ENCODE results near the gene NR1H4. TPM values are rescaled to one million over a fixed set of nuclear protein-coding genes. Genes with fewer than 3 reads are reported as not detected.
A peak's percentile ranks its signal among the peaks of the same experiment; 100 is the strongest.

The NR1H4 gene
- total and polyA plus RNA-seq, 8 donors = 0.20 to 0.72 (median 0.44) TPM; not detected in 2

DNA sequence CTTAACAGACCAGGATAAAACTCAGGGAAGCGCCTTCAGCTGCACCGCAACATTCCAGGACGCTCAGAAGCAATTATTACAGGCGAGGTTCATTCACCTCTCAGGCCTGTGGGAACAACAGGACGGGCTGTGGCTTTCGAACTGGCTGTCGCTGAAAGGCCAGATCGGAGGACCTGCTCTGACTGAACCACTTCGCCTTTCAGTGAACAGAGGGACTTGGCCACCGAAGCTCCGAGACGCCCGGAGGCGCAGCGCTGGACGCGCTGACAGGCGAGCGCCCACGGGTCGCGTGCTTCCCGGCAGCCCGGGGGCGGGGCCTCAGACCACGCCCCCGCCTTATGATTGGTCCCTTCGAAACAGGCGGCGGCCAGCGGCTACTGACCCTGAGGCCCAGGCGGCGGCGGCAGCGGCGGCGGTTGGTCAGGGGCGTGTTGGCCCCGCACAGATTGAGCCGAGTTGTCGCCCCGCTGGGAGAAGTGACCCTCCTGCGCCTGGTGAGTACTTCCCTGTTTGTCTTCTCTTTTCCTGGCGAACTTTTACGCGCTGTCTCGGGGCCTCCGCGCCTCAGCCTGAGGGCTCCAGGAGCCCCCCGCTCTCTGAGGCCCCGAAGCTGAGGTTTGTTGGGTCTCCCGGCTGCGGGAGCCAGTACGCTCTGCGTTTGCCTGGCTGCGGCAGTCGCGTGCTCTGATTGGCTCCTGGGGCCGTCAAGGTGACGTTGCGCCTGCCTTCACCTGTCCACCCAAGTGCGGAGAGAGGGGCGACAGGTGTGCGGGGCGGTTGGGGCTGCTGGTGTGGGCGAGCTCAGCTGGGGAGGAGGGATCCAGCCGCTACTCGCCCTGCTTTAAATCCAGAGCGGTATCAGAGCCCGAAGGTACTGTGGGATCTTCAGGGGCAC lies 99.9 kb downstream of the NR1H4 start, which contains the start of gene GAS2L3:
GAS2L3 (plus strand) TSS at position 393 of the 895 bp plus-strand sequence. CDS start 21,221 bp downstream, outside the sequence.
- no peaks in the 10 kb centered on the region for H3K9me3 ChIP-seq
- peaks cover 0 to 15% of the 10 kb centered on the region in 2 donors for H3K4me1 ChIP-seq
- intact Hi-C loops (cut with DNase I) = no loop called here
- peak within 1 kb of the TSS; percentile 61 to 79 for H3K4me3 ChIP-seq
- H3K36me3 ChIP-seq = no peaks in the 10 kb centered on the region
- H3K27me3 ChIP-seq = no peaks in the 10 kb centered on the region
- ATAC-seq (peak; percentile 99), DNase-seq (peak; percentile 86 to 97 (median 94))
- H3K27ac ChIP-seq = peak within 1 kb of the TSS; percentile 71 to 81
- TF ChIP-seq, protein P1, sequence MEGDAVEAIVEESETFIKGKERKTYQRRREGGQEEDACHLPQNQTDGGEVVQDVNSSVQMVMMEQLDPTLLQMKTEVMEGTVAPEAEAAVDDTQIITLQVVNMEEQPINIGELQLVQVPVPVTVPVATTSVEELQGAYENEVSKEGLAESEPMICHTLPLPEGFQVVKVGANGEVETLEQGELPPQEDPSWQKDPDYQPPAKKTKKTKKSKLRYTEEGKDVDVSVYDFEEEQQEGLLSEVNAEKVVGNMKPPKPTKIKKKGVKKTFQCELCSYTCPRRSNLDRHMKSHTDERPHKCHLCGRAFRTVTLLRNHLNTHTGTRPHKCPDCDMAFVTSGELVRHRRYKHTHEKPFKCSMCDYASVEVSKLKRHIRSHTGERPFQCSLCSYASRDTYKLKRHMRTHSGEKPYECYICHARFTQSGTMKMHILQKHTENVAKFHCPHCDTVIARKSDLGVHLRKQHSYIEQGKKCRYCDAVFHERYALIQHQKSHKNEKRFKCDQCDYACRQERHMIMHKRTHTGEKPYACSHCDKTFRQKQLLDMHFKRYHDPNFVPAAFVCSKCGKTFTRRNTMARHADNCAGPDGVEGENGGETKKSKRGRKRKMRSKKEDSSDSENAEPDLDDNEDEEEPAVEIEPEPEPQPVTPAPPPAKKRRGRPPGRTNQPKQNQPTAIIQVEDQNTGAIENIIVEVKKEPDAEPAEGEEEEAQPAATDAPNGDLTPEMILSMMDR (IDR thresholded peaks at IDR 0.05) = no peak

DNA sequence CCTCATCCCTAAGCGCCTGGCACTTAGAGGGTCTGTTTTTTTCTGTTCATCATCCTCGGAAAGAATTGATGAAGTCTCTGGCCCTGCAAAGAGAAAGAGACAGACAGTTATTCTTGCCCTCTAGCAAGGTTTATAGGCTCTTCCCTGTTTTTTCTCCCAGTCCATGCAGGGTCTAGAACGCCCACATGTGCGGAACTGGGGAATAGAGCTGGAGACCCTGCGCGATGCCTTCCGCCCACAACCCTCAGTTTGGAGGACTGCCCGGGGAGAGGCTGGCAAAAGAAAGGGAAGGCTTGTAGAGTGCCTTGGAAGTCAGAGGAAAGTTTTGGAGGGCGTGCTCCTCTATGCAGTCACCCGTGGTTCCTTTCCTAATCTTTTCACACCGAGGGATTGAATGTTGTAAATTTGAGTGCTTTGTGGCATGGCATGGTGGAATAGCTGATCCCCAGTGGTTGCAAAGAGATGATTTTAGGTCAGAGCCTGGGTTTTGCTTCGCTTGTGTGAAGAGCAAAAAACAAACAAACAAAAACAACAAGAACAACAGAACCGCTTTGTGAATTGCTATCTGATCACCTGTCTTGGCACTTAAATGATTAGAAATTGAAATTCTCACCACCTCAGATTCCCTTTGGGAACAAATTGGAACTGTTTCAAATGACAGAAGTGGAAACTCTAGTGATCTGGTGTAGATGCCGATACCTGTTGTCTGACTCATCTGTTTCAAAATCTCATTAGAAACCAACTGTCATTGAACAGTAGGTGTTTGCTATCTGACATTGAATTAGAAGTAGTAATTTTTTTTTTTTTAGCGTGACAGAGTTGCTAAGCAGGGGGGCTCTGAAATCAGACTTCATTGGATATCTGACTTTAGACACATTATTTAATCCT lies 100.8 kb downstream of the NR1H4 start:
- peak overlapping the region; percentile 71 to 81 for H3K27ac ChIP-seq

DNA sequence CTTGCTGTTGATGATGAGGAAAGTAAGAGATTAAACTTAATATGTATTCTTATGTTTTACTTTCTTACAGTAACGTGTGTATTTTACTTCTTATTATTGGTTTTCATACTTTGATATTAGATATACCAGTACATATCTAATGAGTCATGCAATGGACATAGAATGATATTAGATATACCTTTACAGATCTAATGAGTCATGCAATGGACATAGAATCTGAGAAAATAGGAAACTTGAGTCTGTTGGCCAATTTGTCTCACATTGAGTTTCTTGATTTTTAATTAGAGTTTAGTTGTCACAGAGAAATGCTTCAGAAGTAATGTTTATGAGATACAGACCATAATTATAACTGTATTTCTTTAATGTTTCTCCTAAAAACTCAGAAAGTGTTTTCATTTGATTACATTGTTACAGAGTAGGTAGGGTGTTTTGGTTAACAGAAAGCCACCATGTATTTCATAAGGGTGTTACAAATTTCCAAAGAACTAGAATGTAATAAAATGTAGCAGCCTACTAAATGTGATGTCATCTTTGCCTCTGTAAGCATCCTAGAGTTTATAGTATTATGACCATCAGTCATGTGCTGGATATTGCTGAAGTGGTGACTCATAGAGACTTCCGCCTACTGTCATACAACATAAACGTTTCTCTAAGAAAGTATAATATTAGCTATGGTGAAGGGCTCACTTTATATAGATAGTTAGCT lies 102.8 kb downstream of the NR1H4 start:
- no peak overlapping the region for H3K27ac ChIP-seq
- TF ChIP-seq, protein P1 (IDR thresholded peaks at IDR 0.05) = no peak
- ATAC-seq = no peak
- no peak overlapping the region for H3K4me3 ChIP-seq
- peaks cover 0 to 20% of the 10 kb centered on the region in 2 donors for H3K4me1 ChIP-seq
- H3K36me3 ChIP-seq = no peaks in the 10 kb centered on the region
- no peaks in the 10 kb centered on the region for H3K9me3 ChIP-seq
- no peak for DNase-seq
- H3K27me3 ChIP-seq = no peaks in the 10 kb centered on the region
- intact Hi-C loops (cut with DNase I) = no loop called here

More for the DNA sequence above, 100.8 kb downstream of the NR1H4 start:
- no peaks in the 10 kb centered on the region for H3K27me3 ChIP-seq
- DNase-seq (peak in 2 of 4 donors; percentile 37 to 54), ATAC-seq (peak; percentile 8)
- intact Hi-C loops (cut with DNase I) = no loop called here
- TF ChIP-seq, protein P1 (IDR thresholded peaks at IDR 0.05) = no peak
- H3K4me3 ChIP-seq = peak overlapping the region; percentile 61 to 79
- H3K4me1 ChIP-seq = peaks cover 0 to 17% of the 10 kb centered on the region in 2 donors
- no peaks in the 10 kb centered on the region for H3K9me3 ChIP-seq
- no peaks in the 10 kb centered on the region for H3K36me3 ChIP-seq

DNA sequence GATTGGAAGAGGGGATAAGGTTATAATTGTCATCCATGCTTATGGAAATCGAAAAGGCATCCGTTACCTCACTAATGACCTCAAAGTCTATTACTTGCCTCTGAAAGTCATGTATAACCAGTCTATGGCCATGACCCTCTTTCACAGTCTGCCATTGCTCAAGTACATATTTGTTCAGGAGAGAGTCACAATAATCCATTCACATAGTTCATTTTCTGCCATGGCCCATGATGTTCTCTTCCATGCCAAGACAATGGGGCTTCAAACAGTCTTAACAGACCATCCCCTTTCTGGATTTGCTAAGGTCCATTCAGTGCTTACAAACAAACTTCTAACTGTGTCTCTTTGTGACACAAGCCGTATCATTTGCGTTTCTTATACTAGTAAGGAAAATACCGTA lies 105.3 kb downstream of the NR1H4 start:
- ATAC-seq = no peak
- peaks cover 0 to 12% of the 10 kb centered on the region in 2 donors for H3K9me3 ChIP-seq
- no peak overlapping the region for H3K27ac ChIP-seq
- H3K4me1 ChIP-seq = peaks cover 0 to 17% of the 10 kb centered on the region in 2 donors
- TF ChIP-seq, protein P1 (IDR thresholded peaks at IDR 0.05) = no peak
- H3K4me3 ChIP-seq = no peak overlapping the region
- no peaks in the 10 kb centered on the region for H3K36me3 ChIP-seq
- no peak for DNase-seq
- intact Hi-C loops (cut with DNase I) = no loop called here
- H3K27me3 ChIP-seq = no peaks in the 10 kb centered on the region

All from left lung (tissue), 10 donors.